K562 (cell line): ENCODE measurements around the gene GNG7. TPM values are rescaled to one million over a fixed set of nuclear protein-coding genes. Genes with fewer than 3 reads are reported as not detected.

Source experiments
- ATAC-seq: fragments of 200-7000 bp; cut with Tn5 transposase; 3 replicates; pipeline ENCODE4 v1.9.1; 2020; ENCODE audit warnings: moderate library complexity
- BruUV-seq: library from RNA; stranded (reverse); fragments of 400-500 nt; replicated peaks from 2 replicates; lab custom pipeline; 2021; lab: Mats Ljungman, UMichigan
- CTCF ChIA-PET: fragments of 300-600 bp; formaldehyde crosslinking; extraction: SDS; loops from one replicate; lab custom pipeline; 2021; ENCODE audit warnings: low intra/inter-chr PET ratio; lab: Yijun Ruan, JAX
- POLR2A ChIA-PET: fragments of 300-600, 350-650 bp; sonication (Branson Sonifier 250); formaldehyde crosslinking; extraction: SDS; loops from one replicate; lab custom pipeline; 2021; ENCODE audit warnings: antibody characterized with exemption, inconsistent platforms; lab: Yijun Ruan, JAX
- DNase-seq, 4 experiments: peaks; one replicate each; pipeline versions ENCODE4 v3.0.0 to v3.0.0-alpha.2; 2011 to 2018; ENCODE audit warnings: low spot score in 3 of 4, mixed read lengths in 3 of 4; ENCODE audit errors: extremely low read depth in 1 of 4
- FAIRE-seq: peaks from 2 replicates; lab custom pipeline; 2011; peaks lifted over from hg19 to GRCh38; lab: Jason Lieb, UNC
- H2AFZ ChIP-seq: 2 replicates; pipeline ENCODE4 v1.6.0; 2011; ENCODE audit warnings: low read depth, low read length, control low read depth, inconsistent platforms
- H3K27ac ChIP-seq: fragments of 200-600 bp; 3 replicates; pipeline ENCODE4 v1.8.0; 2011; ENCODE audit warnings: low read depth, mild to moderate bottlenecking, control low read depth, inconsistent platforms, low read length, moderate library complexity, mixed read lengths; ENCODE audit errors: extremely low read depth
- H3K27me3 ChIP-seq, 2 experiments: fragments of 300-600 bp in 1 of 2; 2 replicates in 1 of 2; 3 replicates in 1 of 2; pipeline versions ENCODE4 v1.6.0 to v1.8.0; 2011; ENCODE audit warnings: inconsistent platforms in 2 of 2, low read length in 2 of 2, mild to moderate bottlenecking in 1 of 2, mixed read lengths in 1 of 2, moderate library complexity in 1 of 2; ENCODE audit not compliant: control insufficient read depth in 2 of 2, insufficient read depth in 2 of 2
- H3K36me3 ChIP-seq: fragments of 300-600 bp; 3 replicates; pipeline ENCODE4 v1.8.0; 2011; ENCODE audit warnings: mild to moderate bottlenecking, low read length, inconsistent platforms; ENCODE audit not compliant: control insufficient read depth, insufficient read depth
- H3K4me1 ChIP-seq, 2 experiments: fragments of 200-600 bp in 1 of 2; replicated peaks in 1 of 2; 2 replicates in 1 of 2; 3 replicates in 1 of 2; pipeline versions ENCODE4 v1.5.1 to v1.8.0; 2011; ENCODE audit warnings: inconsistent platforms in 2 of 2, low read length in 2 of 2, mild to moderate bottlenecking in 1 of 2, mixed read lengths in 1 of 2, moderate library complexity in 1 of 2; ENCODE audit not compliant: control insufficient read depth in 2 of 2, insufficient read depth in 2 of 2
- H3K4me2 ChIP-seq: 2 replicates; pipeline ENCODE4 v1.6.1; 2011; ENCODE audit warnings: low read length, control low read depth, inconsistent platforms, mixed read lengths; ENCODE audit not compliant: insufficient read depth
- H3K4me3 ChIP-seq: fragments of 200-600 bp; sonication (generic), shearing (Covaris generic); 2 replicates; pipeline ENCODE4 v1.5.1; 2016; ENCODE audit warnings: control low read depth, inconsistent platforms
- H3K79me2 ChIP-seq: fragments of 200-600 bp; 3 replicates; pipeline ENCODE4 v1.8.0; 2011; ENCODE audit warnings: low read length, inconsistent platforms; ENCODE audit not compliant: control insufficient read depth, insufficient read depth
- H3K9ac ChIP-seq, 2 experiments: 2 replicates each; pipeline versions ENCODE4 v1.6.0 to v1.6.1; 2011; ENCODE audit warnings: low read depth in 2 of 2, low read length in 2 of 2, control low read depth in 1 of 2, inconsistent platforms in 1 of 2, mild to moderate bottlenecking in 1 of 2, mixed read lengths in 1 of 2; ENCODE audit not compliant: insufficient read depth in 1 of 2
- H3K9me1 ChIP-seq: one replicate; pipeline ENCODE4 v1.6.0; 2011; ENCODE audit warnings: inconsistent platforms, mild to moderate bottlenecking, low read length, moderate library complexity; ENCODE audit not compliant: control insufficient read depth, insufficient read depth
- H3K9me3 ChIP-seq: replicated peaks from 2 replicates; pipeline ENCODE4 v1.5.1; 2011; ENCODE audit warnings: low read depth, low read length, inconsistent platforms; ENCODE audit not compliant: control insufficient read depth, insufficient read depth
- H4K20me1 ChIP-seq: replicated peaks from 2 replicates; pipeline ENCODE4 v1.6.1; 2011; ENCODE audit warnings: low read length, inconsistent platforms, mixed read lengths; ENCODE audit not compliant: control insufficient read depth, insufficient read depth
- RHOXF2B ChIP-seq: fragments of 250-450 bp; sonication (Bioruptor Pico); conservative IDR thresholded peaks from 2 replicates; pipeline ENCODE4 v1.5.1; 2021
- WHSC1 ChIP-seq: IDR thresholded peaks from one replicate; pipeline ENCODE4 v1.6.1; 2012; ENCODE audit warnings: low read length, control low read depth, inconsistent platforms
- ZNF134 ChIP-seq: fragments of 250-450 bp; sonication (Bioruptor Pico); conservative IDR thresholded peaks from 2 replicates; pipeline ENCODE4 v1.4.0; 2020
- ZNF316 ChIP-seq: fragments of 450-650 bp; IDR thresholded peaks from 2 replicates; pipeline ENCODE4 v1.6.1; 2016
- WGBS: fragments of 100-300 bp; shearing (Covaris generic); methylation state at CpG from one replicate; pipeline ENCODE4 v1.1.6; 2016; ENCODE audit warnings: low coverage, mixed read lengths; ENCODE audit not compliant: insufficient coverage; ENCODE audit errors: missing lambda C conversion rate; 5-methylcytosine and 5-hydroxymethylcytosine counted together
- in situ Hi-C: fragments of 300-500 bp; cut with MboI; formaldehyde crosslinking; loops from 4 replicates; pipeline ENCODE4 v1.15.0; 2018; ENCODE audit warnings: inconsistent platforms, mixed read lengths
- intact Hi-C: fragments of 100-400 bp; cut with micrococcal nuclease; formaldehyde crosslinking; loops from 2 replicates; pipeline ENCODE4 v1.14.2; 2022
- polyA plus RNA-seq, 8 experiments: library from polyadenylated mRNA; depleted of rRNA in 4 of 8; stranded (reverse) in 5 of 8; unstranded in 3 of 8; fragments of >200 nt; fragmentation: Nextera tagmentation in 2 of 8; fragmentation: Illumina TruSeq in 1 of 8; extraction: Ambion mirVana in 2 of 8; extraction: Trizol in 1 of 8; gene quantifications; 2 replicates each; pipeline versions ENCODE4 v1.2.1 to v1.2.3, GENCODE V29; 2011 to 2014; ENCODE audit warnings: inconsistent platforms in 1 of 8, missing spikeins in 1 of 8
- total RNA-seq, 7 experiments: library from RNA; depleted of rRNA in 6 of 7; stranded (reverse); fragments of >200 nt in 6 of 7; fragmentation: Illumina TruSeq in 2 of 7; extraction: Trizol in 2 of 7; gene quantifications; 2 replicates each; pipeline versions ENCODE4 v1.2.1 to v1.2.3, GENCODE V29; 2011 to 2021; ENCODE audit warnings: low replicate concordance in 1 of 7

Gene GNG7
- total and polyA plus RNA-seq, 9 of the 15 experiments (the other 6 are each of a cell fraction or from before 2014, with no cell fraction given), result 0.01 to 0.20 (median 0.06) TPM; not detected in 1

GRCh38 chr19:2534423-2535013, 168.0 kb downstream of the GNG7 start:
- Histone ChIP-seq H3K27ac (no peak overlapping the region), H3K4me1 (peaks cover 0 to 9% of the 10 kb centered on the region in 2 experiments; a peak in 4 of 5 replicates), H3K36me3 (no peaks in the 10 kb centered on the region), H3K9me1 (no peaks in the 10 kb centered on the region), H3K27me3 (no peaks in the 10 kb centered on the region; a peak in 1 of 5 replicates), H4K20me1 (no peaks in the 10 kb centered on the region), H3K4me2 (no peak overlapping the region)
- in situ Hi-C loops, result no loop called here
- intact Hi-C loops, result no loop called here
- POLR2A ChIA-PET, result interaction anchor here (1.3 to 2.1 kb wide), 5 partner anchors 9 to 58 kb away, joined by 3 to 12 read pairs (median 5); partner anchors contain the start of gene GADD45B
- no TSS peak for BruUV-seq
- no peak for ATAC-seq
- CTCF ChIA-PET, result interaction anchor here (0.6 kb wide), 1 partner anchor 18 kb away, joined by 4 read pairs; no protein-coding TSS in a partner anchor
- no peak for DNase-seq
- TF ChIP-seq RHOXF2B (no peak), WHSC1 (no peak), ZNF316 (0 out of 2 replicates have a peak, but pooled peaks have one; percentile 33), ZNF134 (peak; percentile 63)
- TF ChIP-seq, all 486 proteins: peak for 2
- H3K9me3 ChIP-seq, result no peaks in the 10 kb centered on the region
- no peak overlapping the region for H3K4me3 ChIP-seq
- 9% methylated on average over 2 of the region's 2 CpGs for WGBS
- no peaks in the 10 kb centered on the region for H3K79me2 ChIP-seq
- H2AFZ ChIP-seq, result no peak overlapping the region
- no peak for FAIRE-seq
- no peak overlapping the region for H3K9ac ChIP-seq
